Left ventricle myocardium inferior (tissue), 1 donor: ENCODE data around the gene EPM2AIP1. TPM values are rescaled to one million over a fixed set of nuclear protein-coding genes. Genes with fewer than 3 reads are reported as not detected.

Experiments
- DNase-seq: peaks from one replicate; pipeline ENCODE4 v3.0.0-alpha.2; 2020
- H3K27ac ChIP-seq: fragments of 200-600 bp; replicated peaks from 2 replicates; pipeline ENCODE4 v1.8.0; 2021
- H3K27me3 ChIP-seq: fragments of 200-600 bp; 2 replicates; pipeline ENCODE4 v1.8.0; 2021; ENCODE audit warnings: low read depth
- H3K36me3 ChIP-seq: fragments of 200-600 bp; 2 replicates; pipeline ENCODE4 v1.8.0; 2021
- H3K4me1 ChIP-seq: fragments of 200-600 bp; 2 replicates; pipeline ENCODE4 v1.8.0; 2021
- H3K4me3 ChIP-seq: fragments of 200-600 bp; 2 replicates; pipeline ENCODE4 v1.8.0; 2021; ENCODE audit warnings: mild to moderate bottlenecking, moderate library complexity
- H3K9me3 ChIP-seq: fragments of 200-600 bp; replicated peaks from 2 replicates; pipeline ENCODE4 v1.8.0; 2021
- CTCF ChIP-seq: fragments of 200-600 bp; IDR thresholded peaks from 2 replicates; pipeline ENCODE4 v1.8.0; 2021; ENCODE audit warnings: antibody characterized with exemption, mild to moderate bottlenecking, borderline replicate concordance
- intact Hi-C: fragments of 100-400 bp; cut with micrococcal nuclease; formaldehyde crosslinking; loops from one replicate; pipeline ENCODE4 v1.11.0; 2022
- total RNA-seq: library from RNA; stranded (reverse); fragmentation: NEBNext Ultra II Directional; extraction: Animal tissue kit (Norgen Biotek cat#: 25700); gene quantifications from one replicate; pipeline ENCODE4 v1.2.1, GENCODE V29; 2021
- donor health status: DM: no; HTN: yes; CAD: no; lungs with severe emphysema.

EPM2AIP1 gene
- total RNA-seq, 1 donor from 2014 or later: 25.4 TPM

GRCh38 chr3:37024092-37024491 is 31.2 kb upstream of the EPM2AIP1 start:
- no peak for DNase-seq
- TF ChIP-seq CTCF: peak; percentile 62
- Histone ChIP-seq H3K9me3 (no peaks in the 10 kb centered on the region), H3K36me3 (peaks cover 74% of the 10 kb centered on the region), H3K27ac (peak overlapping the region; percentile 85), H3K4me1 (peaks cover 57% of the 10 kb centered on the region), H3K4me3 (no peak overlapping the region), H3K27me3 (no peaks in the 10 kb centered on the region)
- intact Hi-C loops: loop anchor here (5.0 kb wide), 1 partner anchor 188 kb away; no protein-coding TSS in a partner anchor

GRCh38 chr3:37017683-37018082 is 24.8 kb upstream of the EPM2AIP1 start:
- intact Hi-C loops: no loop called here
- Histone ChIP-seq H3K4me3 (no peak overlapping the region), H3K9me3 (no peaks in the 10 kb centered on the region), H3K27me3 (no peaks in the 10 kb centered on the region), H3K36me3 (peaks cover 87% of the 10 kb centered on the region), H3K4me1 (peaks cover 40% of the 10 kb centered on the region), H3K27ac (peak overlapping the region; percentile 83)
- no peak for TF ChIP-seq CTCF
- DNase-seq: no peak

GRCh38 chr3:37016903-37017302 is 24.0 kb upstream of the EPM2AIP1 start:
- TF ChIP-seq CTCF: peak; percentile 13
- H3K4me1 ChIP-seq: peaks cover 39% of the 10 kb centered on the region
- intact Hi-C loops: no loop called here
- H3K4me3 ChIP-seq: no peak overlapping the region
- DNase-seq: no peak
- no peaks in the 10 kb centered on the region for H3K9me3 ChIP-seq
- peaks cover 87% of the 10 kb centered on the region for H3K36me3 ChIP-seq
- no peaks in the 10 kb centered on the region for H3K27me3 ChIP-seq
- peak overlapping the region; percentile 83 for H3K27ac ChIP-seq

GRCh38 chr3:37015642-37016041 is 22.7 kb upstream of the EPM2AIP1 start:
- peaks cover 87% of the 10 kb centered on the region for H3K36me3 ChIP-seq
- H3K27ac ChIP-seq: peak overlapping the region; percentile 83
- peak; percentile 37 for DNase-seq
- intact Hi-C loops: no loop called here
- H3K27me3 ChIP-seq: no peaks in the 10 kb centered on the region
- H3K9me3 ChIP-seq: no peaks in the 10 kb centered on the region
- H3K4me1 ChIP-seq: peaks cover 39% of the 10 kb centered on the region
- no peak for TF ChIP-seq CTCF
- H3K4me3 ChIP-seq: no peak overlapping the region

GRCh38 chr3:37014620-37015019 is 21.7 kb upstream of the EPM2AIP1 start:
- intact Hi-C loops: no loop called here
- DNase-seq: peak; percentile 81
- Histone ChIP-seq H3K27ac (peak overlapping the region; percentile 83), H3K4me3 (no peak overlapping the region), H3K4me1 (peaks cover 39% of the 10 kb centered on the region), H3K36me3 (peaks cover 80% of the 10 kb centered on the region), H3K27me3 (no peaks in the 10 kb centered on the region), H3K9me3 (no peaks in the 10 kb centered on the region)
- TF ChIP-seq CTCF: no peak
